Measurements from ENCODE around the gene HECTD1.
"Not testable (repeated sequence)": the region's sequence is repeated elsewhere in the genome, so short reads cannot be mapped to it uniquely, and the experiment has no call there.

The HECTD1 gene

DNA sequence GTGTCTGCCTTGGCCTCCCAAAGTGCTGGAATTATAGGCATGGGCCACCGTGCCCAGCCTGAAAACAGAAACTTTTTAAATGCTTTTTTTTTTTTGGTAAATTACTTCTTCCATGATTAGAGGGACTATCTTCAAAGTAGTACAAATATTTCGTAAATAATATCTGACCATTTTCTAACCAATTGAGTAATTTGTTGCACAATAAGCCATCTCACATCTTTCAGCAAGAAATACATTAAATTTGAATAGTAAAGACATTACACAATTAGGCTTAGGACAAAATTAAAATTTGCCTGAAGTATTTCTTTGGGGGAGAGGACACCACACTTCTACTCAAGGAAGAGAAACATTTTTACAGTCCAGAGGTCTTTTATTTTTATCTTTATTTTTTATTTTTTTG, 96.7 kb downstream of the HECTD1 start:
- TF ChIP-seq, protein P1, sequence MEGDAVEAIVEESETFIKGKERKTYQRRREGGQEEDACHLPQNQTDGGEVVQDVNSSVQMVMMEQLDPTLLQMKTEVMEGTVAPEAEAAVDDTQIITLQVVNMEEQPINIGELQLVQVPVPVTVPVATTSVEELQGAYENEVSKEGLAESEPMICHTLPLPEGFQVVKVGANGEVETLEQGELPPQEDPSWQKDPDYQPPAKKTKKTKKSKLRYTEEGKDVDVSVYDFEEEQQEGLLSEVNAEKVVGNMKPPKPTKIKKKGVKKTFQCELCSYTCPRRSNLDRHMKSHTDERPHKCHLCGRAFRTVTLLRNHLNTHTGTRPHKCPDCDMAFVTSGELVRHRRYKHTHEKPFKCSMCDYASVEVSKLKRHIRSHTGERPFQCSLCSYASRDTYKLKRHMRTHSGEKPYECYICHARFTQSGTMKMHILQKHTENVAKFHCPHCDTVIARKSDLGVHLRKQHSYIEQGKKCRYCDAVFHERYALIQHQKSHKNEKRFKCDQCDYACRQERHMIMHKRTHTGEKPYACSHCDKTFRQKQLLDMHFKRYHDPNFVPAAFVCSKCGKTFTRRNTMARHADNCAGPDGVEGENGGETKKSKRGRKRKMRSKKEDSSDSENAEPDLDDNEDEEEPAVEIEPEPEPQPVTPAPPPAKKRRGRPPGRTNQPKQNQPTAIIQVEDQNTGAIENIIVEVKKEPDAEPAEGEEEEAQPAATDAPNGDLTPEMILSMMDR (IDR thresholded peaks at IDR 0.05; ENCODE audit: control extremely low read depth, extremely low read depth, low read depth, missing control alignments), result no peak
- ChIA-PET POLR2A (no interaction called here), CTCF (interaction anchor here (0.9 to 1.2 kb wide), 2 partner anchors 10 to 13 kb away, joined by 4 read pairs; no protein-coding TSS in a partner anchor)
- DNase-seq (ENCODE audit: extremely low spot score), result no peak

DNA sequence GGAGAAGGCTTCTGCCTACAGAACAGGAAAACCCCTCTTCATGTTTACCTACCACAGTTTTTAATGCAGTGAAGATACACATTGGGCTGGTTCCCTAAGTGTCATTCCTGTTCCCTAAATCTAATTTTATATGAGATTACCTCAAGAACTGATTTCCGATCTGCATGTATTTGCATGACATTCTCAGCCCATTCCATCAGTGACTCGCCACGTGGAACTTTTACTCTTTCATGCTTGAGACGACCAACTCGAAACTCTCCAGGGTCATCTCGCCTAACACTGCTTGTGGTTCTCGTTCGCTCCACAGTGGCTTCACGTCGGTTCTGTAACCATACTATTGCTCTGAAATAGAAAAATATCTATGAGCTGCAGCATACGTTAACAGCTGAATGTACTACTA, 98.3 kb downstream of the HECTD1 start:
- CTCF ChIA-PET, result interaction anchor here (1.0 to 1.4 kb wide), 2 partner anchors 17 to 70 kb away, joined by 3 read pairs; no protein-coding TSS in a partner anchor
- TF ChIP-seq, protein P1 (IDR thresholded peaks at IDR 0.05; ENCODE audit: control extremely low read depth, extremely low read depth, low read depth, missing control alignments), result no peak
- POLR2A ChIA-PET, result no interaction called here
- DNase-seq (ENCODE audit: extremely low spot score), result no peak

GRCh38 chr14:31106768-31107167, 100.8 kb downstream of the HECTD1 start:
- TF ChIP-seq, protein P1 (IDR thresholded peaks at IDR 0.05; ENCODE audit: control extremely low read depth, extremely low read depth, low read depth, missing control alignments), result no peak
- CTCF ChIA-PET, result interaction anchor here (0.8 to 1.1 kb wide), 3 partner anchors 13 to 219 kb away, joined by 3 read pairs; no protein-coding TSS in a partner anchor
- DNase-seq (ENCODE audit: extremely low spot score), result no peak
- POLR2A ChIA-PET, result no interaction called here

- no peak for DNase-seq (ENCODE audit: extremely low spot score)
- TF ChIP-seq, protein P1 (IDR thresholded peaks at IDR 0.05; ENCODE audit: control extremely low read depth, extremely low read depth, low read depth, missing control alignments), result no peak
- CTCF ChIA-PET, result interaction anchor here (1.0 kb wide), 1 partner anchor 18 kb away, joined by 3 read pairs; no protein-coding TSS in a partner anchor
- POLR2A ChIA-PET, result no interaction called here
Measured at GRCh38 chr14:31097081-31097480, 110.5 kb downstream of the HECTD1 start.

- TF ChIP-seq, protein P1 (IDR thresholded peaks at IDR 0.05; ENCODE audit: control extremely low read depth, extremely low read depth, low read depth, missing control alignments), result no peak
- ChIA-PET POLR2A (no interaction called here), CTCF (interaction anchor here (1.3 kb wide), 1 partner anchor 20 kb away, joined by 3 read pairs; no protein-coding TSS in a partner anchor)
- DNase-seq (ENCODE audit: extremely low spot score), result no peak
Measured at GRCh38 chr14:31096255-31096654, 111.3 kb downstream of the HECTD1 start.

DNA sequence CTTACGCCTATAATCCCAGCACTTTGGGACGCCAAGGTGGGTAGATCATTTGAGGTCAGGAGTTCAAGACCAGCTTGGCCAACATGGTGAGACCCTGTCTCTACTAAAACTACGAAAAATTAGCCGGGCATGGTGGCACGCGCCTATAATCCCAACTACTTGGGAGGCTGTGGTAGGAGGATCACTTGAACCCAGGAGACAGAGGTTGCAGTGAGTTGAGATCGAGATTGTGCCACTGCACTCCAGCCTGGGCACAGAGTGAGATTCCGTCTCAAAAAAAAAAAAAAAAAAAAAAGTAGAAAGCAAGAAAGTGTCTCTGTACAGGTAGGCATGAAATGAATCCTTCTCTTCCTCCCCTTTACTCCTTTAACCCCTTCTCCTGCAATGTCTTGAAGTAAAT, 111.8 kb downstream of the HECTD1 start:
- POLR2A ChIA-PET; DNase-seq (ENCODE audit: extremely low spot score): not testable (repeated sequence)
- CTCF ChIA-PET, result interaction anchor here (1.0 to 1.3 kb wide), 2 partner anchors 12 to 20 kb away, joined by 3 read pairs; no protein-coding TSS in a partner anchor

DNA sequence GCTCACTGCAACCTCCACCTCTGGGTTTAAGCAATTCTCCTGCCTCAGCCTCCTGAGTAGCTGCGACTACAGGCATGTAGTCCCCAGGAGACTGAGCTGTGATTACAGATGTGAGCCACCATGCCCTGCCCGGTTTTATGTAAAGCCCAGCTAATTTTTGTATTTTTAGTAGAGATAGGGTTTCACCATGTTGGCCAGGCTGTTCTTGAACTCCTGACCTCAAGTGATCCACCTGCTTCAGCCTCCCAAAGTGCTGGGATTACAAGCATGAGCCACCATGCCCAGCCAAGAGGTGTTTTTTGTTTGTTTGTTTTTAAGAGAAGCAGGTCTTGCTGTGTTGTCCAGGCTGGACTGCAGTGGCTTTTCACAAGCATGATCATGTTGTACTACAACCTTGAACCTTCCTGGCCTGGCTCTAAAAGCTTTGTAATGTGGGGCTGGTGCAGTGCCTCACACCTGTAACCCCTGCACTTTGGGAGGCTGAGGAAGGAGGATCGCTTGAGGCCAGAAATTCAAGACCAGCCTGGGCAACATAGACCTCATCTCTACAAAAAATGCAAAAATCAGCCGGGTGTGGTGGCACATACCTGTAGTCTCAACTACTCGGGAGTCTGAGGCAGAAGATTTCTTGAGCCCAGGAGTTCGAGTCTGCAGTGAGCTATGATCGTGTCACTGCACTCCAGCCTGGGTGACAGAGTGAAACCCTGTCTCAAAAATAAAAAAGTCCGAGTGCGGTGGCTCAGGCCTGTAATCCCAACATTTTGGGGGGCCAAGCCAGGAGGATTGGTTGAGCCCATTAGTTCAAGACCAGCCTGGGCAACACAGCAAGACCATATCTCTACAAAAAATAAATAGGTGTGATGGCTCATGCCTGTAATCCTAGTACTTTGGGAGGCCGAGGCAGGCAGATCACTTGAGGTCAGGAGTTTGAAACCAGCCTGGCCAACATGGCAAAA, 113.4 kb downstream of the HECTD1 start:
- POLR2A ChIA-PET, result not testable (repeated sequence)
- CTCF ChIA-PET, result interaction anchor here (0.9 to 1.5 kb wide), 3 partner anchors 11 to 35 kb away, joined by 3 to 4 read pairs (median 3); no protein-coding TSS in a partner anchor

More for the DNA sequence above, 113.4 kb downstream of the HECTD1 start:
- not testable (repeated sequence) for DNase-seq (ENCODE audit: extremely low spot score)
